ENCODE results near the gene LGALS9. TPM values are rescaled to one million over a fixed set of nuclear protein-coding genes. Genes with fewer than 3 reads are reported as not detected.
"Not testable (repeated sequence)": the region's sequence is repeated elsewhere in the genome, so short reads cannot be mapped to it uniquely, and the experiment has no call there.

LGALS9 gene
- total RNA-seq, 1 donor from 2014 or later: 46.4 TPM

GRCh38 chr17:27627514-27627913 is 3.5 kb upstream of the LGALS9 start:
- Mint-ChIP-seq H3K27me3 (no peaks in the 10 kb centered on the region), H3K4me3 (no peak overlapping the region), H3K27ac (no peak overlapping the region), H3K36me3 (ENCODE audit: low read depth) (peaks cover 40% of the 10 kb centered on the region), H3K9me3 (no peaks in the 10 kb centered on the region), H3K4me1 (peaks cover 39% of the 10 kb centered on the region)
- intact Hi-C loops (cut with micrococcal nuclease): no loop called here
- no peak for DNase-seq

GRCh38 chr17:27628376-27628775 is 2.6 kb upstream of the LGALS9 start:
- no peaks in the 10 kb centered on the region for H3K9me3 Mint-ChIP-seq
- peaks cover 46% of the 10 kb centered on the region for H3K4me1 Mint-ChIP-seq
- peaks cover 32% of the 10 kb centered on the region for H3K36me3 Mint-ChIP-seq (ENCODE audit: low read depth)
- H3K4me3 Mint-ChIP-seq: no peak overlapping the region
- no peak for DNase-seq
- peak overlapping the region; percentile 20 for H3K27ac Mint-ChIP-seq
- no peaks in the 10 kb centered on the region for H3K27me3 Mint-ChIP-seq
- intact Hi-C loops (cut with micrococcal nuclease): no loop called here

GRCh38 chr17:27629260-27629659 is 1.7 kb upstream of the LGALS9 start:
- Mint-ChIP-seq H3K4me1 (peaks cover 48% of the 10 kb centered on the region), H3K36me3 (ENCODE audit: low read depth) (peaks cover 26% of the 10 kb centered on the region), H3K4me3 (peak overlapping the region; percentile 5)
- H3K27ac Mint-ChIP-seq; DNase-seq; H3K27me3 Mint-ChIP-seq; intact Hi-C loops (cut with micrococcal nuclease); H3K9me3 Mint-ChIP-seq: not testable (repeated sequence)

GRCh38 chr17:27631411-27631760 is 398 bp downstream of the LGALS9 start:
- H3K9me3 Mint-ChIP-seq: no peaks in the 10 kb centered on the region
- peak overlapping the region; percentile 88 for H3K27ac Mint-ChIP-seq
- H3K36me3 Mint-ChIP-seq (ENCODE audit: low read depth): peaks cover 33% of the 10 kb centered on the region
- intact Hi-C loops (cut with micrococcal nuclease): loop anchor here (2.0 kb wide), 1 partner anchor 15 kb away; no protein-coding TSS in a partner anchor
- H3K4me3 Mint-ChIP-seq: peak overlapping the region; percentile 87
- H3K4me1 Mint-ChIP-seq: peaks cover 56% of the 10 kb centered on the region
- DNase-seq: peak; percentile 74
- no peaks in the 10 kb centered on the region for H3K27me3 Mint-ChIP-seq

- Mint-ChIP-seq H3K36me3 (ENCODE audit: low read depth) (peaks cover 29% of the 10 kb centered on the region), H3K27ac (peak overlapping the region; percentile 88), H3K4me1 (peaks cover 56% of the 10 kb centered on the region), H3K27me3 (no peaks in the 10 kb centered on the region), H3K9me3 (no peaks in the 10 kb centered on the region), H3K4me3 (peak overlapping the region; percentile 87)
- intact Hi-C loops (cut with micrococcal nuclease): loop anchor here (2.0 kb wide), 1 partner anchor 15 kb away; no protein-coding TSS in a partner anchor
- no peak for DNase-seq
Measured at GRCh38 chr17:27631897-27632725, 1.1 kb downstream of the LGALS9 start.

- Mint-ChIP-seq H3K27ac (peak overlapping the region; percentile 70), H3K36me3 (ENCODE audit: low read depth) (peaks cover 29% of the 10 kb centered on the region), H3K4me3 (peak overlapping the region; percentile 87), H3K4me1 (peaks cover 53% of the 10 kb centered on the region)
- DNase-seq; intact Hi-C loops (cut with micrococcal nuclease); H3K9me3 Mint-ChIP-seq; H3K27me3 Mint-ChIP-seq: not testable (repeated sequence)
Measured at GRCh38 chr17:27632766-27633165, 1.8 kb downstream of the LGALS9 start.

- peaks cover 29% of the 10 kb centered on the region for H3K36me3 Mint-ChIP-seq (ENCODE audit: low read depth)
- intact Hi-C loops (cut with micrococcal nuclease): no loop called here
- no peak for DNase-seq
- peak overlapping the region; percentile 87 for H3K4me3 Mint-ChIP-seq
- H3K27me3 Mint-ChIP-seq: no peaks in the 10 kb centered on the region
- peak overlapping the region; percentile 70 for H3K27ac Mint-ChIP-seq
- no peaks in the 10 kb centered on the region for H3K9me3 Mint-ChIP-seq
- H3K4me1 Mint-ChIP-seq: peaks cover 47% of the 10 kb centered on the region
Measured at GRCh38 chr17:27633312-27634025, 2.5 kb downstream of the LGALS9 start.

GRCh38 chr17:27634026-27634335 is 3.0 kb downstream of the LGALS9 start:
- H3K4me1 Mint-ChIP-seq: peaks cover 46% of the 10 kb centered on the region
- no peaks in the 10 kb centered on the region for H3K9me3 Mint-ChIP-seq
- H3K4me3 Mint-ChIP-seq: no peak overlapping the region
- no peak for DNase-seq
- H3K27ac Mint-ChIP-seq: no peak overlapping the region
- H3K27me3 Mint-ChIP-seq: no peaks in the 10 kb centered on the region
- H3K36me3 Mint-ChIP-seq (ENCODE audit: low read depth): peaks cover 29% of the 10 kb centered on the region
- intact Hi-C loops (cut with micrococcal nuclease): no loop called here

GRCh38 chr17:27634776-27635175 is 3.8 kb downstream of the LGALS9 start:
- Mint-ChIP-seq H3K27ac (peak overlapping the region; percentile 28), H3K4me1 (peaks cover 42% of the 10 kb centered on the region), H3K4me3 (no peak overlapping the region), H3K9me3 (no peaks in the 10 kb centered on the region), H3K36me3 (ENCODE audit: low read depth) (peaks cover 27% of the 10 kb centered on the region), H3K27me3 (no peaks in the 10 kb centered on the region)
- DNase-seq: no peak
- intact Hi-C loops (cut with micrococcal nuclease): no loop called here

GRCh38 chr17:27635275-27635823 is 4.4 kb downstream of the LGALS9 start:
- intact Hi-C loops (cut with micrococcal nuclease): no loop called here
- peaks cover 36% of the 10 kb centered on the region for H3K4me1 Mint-ChIP-seq
- no peak overlapping the region for H3K4me3 Mint-ChIP-seq
- no peak for DNase-seq
- peaks cover 26% of the 10 kb centered on the region for H3K36me3 Mint-ChIP-seq (ENCODE audit: low read depth)
- H3K9me3 Mint-ChIP-seq: no peaks in the 10 kb centered on the region
- no peaks in the 10 kb centered on the region for H3K27me3 Mint-ChIP-seq
- peak overlapping the region; percentile 56 for H3K27ac Mint-ChIP-seq

GRCh38 chr17:27636005-27636520 is 5.1 kb downstream of the LGALS9 start:
- intact Hi-C loops (cut with micrococcal nuclease); DNase-seq; H3K4me3 Mint-ChIP-seq; H3K27me3 Mint-ChIP-seq; H3K9me3 Mint-ChIP-seq: not testable (repeated sequence)
- Mint-ChIP-seq H3K27ac (peak overlapping the region; percentile 56), H3K36me3 (ENCODE audit: low read depth) (peaks cover 29% of the 10 kb centered on the region), H3K4me1 (peaks cover 31% of the 10 kb centered on the region)

- H3K9me3 Mint-ChIP-seq; intact Hi-C loops (cut with micrococcal nuclease); DNase-seq; H3K27ac Mint-ChIP-seq; H3K4me3 Mint-ChIP-seq; H3K27me3 Mint-ChIP-seq: not testable (repeated sequence)
- peaks cover 16% of the 10 kb centered on the region for H3K4me1 Mint-ChIP-seq
- H3K36me3 Mint-ChIP-seq (ENCODE audit: low read depth): peaks cover 33% of the 10 kb centered on the region
Measured at GRCh38 chr17:27637818-27638217, 6.8 kb downstream of the LGALS9 start.

- Mint-ChIP-seq H3K36me3 (ENCODE audit: low read depth) (peaks cover 35% of the 10 kb centered on the region), H3K4me1 (peaks cover 12% of the 10 kb centered on the region)
- H3K9me3 Mint-ChIP-seq; H3K27ac Mint-ChIP-seq; intact Hi-C loops (cut with micrococcal nuclease); H3K27me3 Mint-ChIP-seq; DNase-seq; H3K4me3 Mint-ChIP-seq: not testable (repeated sequence)
Measured at GRCh38 chr17:27638415-27638914, 7.5 kb downstream of the LGALS9 start.

GRCh38 chr17:27640790-27641189 is 9.8 kb downstream of the LGALS9 start:
- Mint-ChIP-seq H3K9me3 (no peaks in the 10 kb centered on the region), H3K27ac (no peak overlapping the region), H3K36me3 (ENCODE audit: low read depth) (peaks cover 34% of the 10 kb centered on the region), H3K4me3 (no peak overlapping the region), H3K27me3 (no peaks in the 10 kb centered on the region), H3K4me1 (peaks cover 2% of the 10 kb centered on the region)
- intact Hi-C loops (cut with micrococcal nuclease): no loop called here
- no peak for DNase-seq

Measured in activated CD4-positive, alpha-beta T cell treated with anti-CD3 and anti-CD28 coated beads, Interleukin-2, amount 10 ng/mL, durations not matched to agents 24 days and 14 days (primary cell).